Endothelial cell of umbilical vein (primary cell): ENCODE measurements around the gene PKD2L1. TPM values are rescaled to one million over a fixed set of nuclear protein-coding genes. Genes with fewer than 3 reads are reported as not detected.

Source experiments
- BruUV-seq: library from RNA; stranded (reverse); fragments of 400-500 nt; replicated peaks from 2 replicates; lab custom pipeline; 2021; lab: Mats Ljungman, UMichigan
- CTCF ChIA-PET: fragments of 300-600, 350-600 bp; sonication (Branson Sonifier 250); formaldehyde crosslinking; loops from one replicate; lab custom pipeline; 2021; ENCODE audit warnings: antibody characterized with exemption, inconsistent platforms; lab: Charles Lee
- POLR2A ChIA-PET: fragments of 300-600, 350-600 bp; sonication (Branson Sonifier 250); formaldehyde crosslinking; loops from one replicate; lab custom pipeline; 2021; ENCODE audit warnings: antibody characterized with exemption, inconsistent platforms; lab: Charles Lee
- DNase-seq: peaks from one replicate; pipeline ENCODE4 v3.0.0-alpha.2; 2011; ENCODE audit warnings: low read depth, low spot score
- FAIRE-seq: peaks from 2 replicates; lab custom pipeline; 2011; peaks lifted over from hg19 to GRCh38; lab: Jason Lieb, UNC
- H2AFZ ChIP-seq: 2 replicates; pipeline ENCODE4 v1.6.0; 2012; ENCODE audit warnings: low read depth, low read length, control low read depth, inconsistent platforms
- H3K27ac ChIP-seq: 2 replicates; pipeline ENCODE4 v1.5.1; 2011; ENCODE audit warnings: low read depth, mild to moderate bottlenecking, control low read depth, low read length, moderate library complexity; ENCODE audit not compliant: insufficient read depth
- H3K27me3 ChIP-seq, 2 experiments: 2 replicates each; pipeline versions ENCODE4 v1.6.0 to v1.6.1; 2011; ENCODE audit warnings: low read length in 2 of 2, mixed read lengths in 1 of 2; ENCODE audit not compliant: control insufficient read depth in 2 of 2, insufficient read depth in 2 of 2
- H3K36me3 ChIP-seq, 2 experiments: 2 replicates in 1 of 2; 3 replicates in 1 of 2; pipeline ENCODE4 v1.5.1; 2011; ENCODE audit warnings: low read length in 2 of 2, mild to moderate bottlenecking in 1 of 2, moderate library complexity in 1 of 2; ENCODE audit not compliant: control insufficient read depth in 2 of 2, insufficient read depth in 2 of 2; ENCODE audit errors: extremely low read depth in 1 of 2
- H3K4me1 ChIP-seq: 3 replicates; pipeline ENCODE4 v1.5.1; 2011; ENCODE audit warnings: mild to moderate bottlenecking, low read length; ENCODE audit not compliant: control insufficient read depth, insufficient read depth; ENCODE audit errors: extremely low read depth
- H3K4me2 ChIP-seq: 2 replicates; pipeline ENCODE4 v1.6.1; 2011; ENCODE audit warnings: low read length, control low read depth, mixed read lengths; ENCODE audit not compliant: insufficient read depth
- H3K4me3 ChIP-seq, 3 experiments: fragments of 200-600 bp in 1 of 3; sonication (generic), shearing (Covaris generic) in 1 of 3; replicated peaks in 1 of 3; 2 replicates each; pipeline ENCODE4 v1.5.1; 2011 to 2016; ENCODE audit warnings: control low read depth in 3 of 3, low read length in 3 of 3, mild to moderate bottlenecking in 2 of 3, inconsistent platforms in 1 of 3, low read depth in 1 of 3, moderate library complexity in 1 of 3; ENCODE audit not compliant: insufficient read depth in 1 of 3
- H3K79me2 ChIP-seq: 2 replicates; pipeline ENCODE4 v1.6.0; 2012; ENCODE audit warnings: low read length, inconsistent platforms; ENCODE audit not compliant: control insufficient read depth, insufficient read depth
- H3K9ac ChIP-seq: replicated peaks from 2 replicates; pipeline ENCODE3; 2011; ENCODE audit warnings: low read length, control low read depth; ENCODE audit not compliant: insufficient read depth; ENCODE audit errors: extremely low read depth
- H3K9me1 ChIP-seq: replicated peaks from 3 replicates; pipeline ENCODE4 v1.6.0; 2011; ENCODE audit warnings: mild to moderate bottlenecking, low read length; ENCODE audit not compliant: control insufficient read depth, insufficient read depth; ENCODE audit errors: extremely low read depth
- H3K9me3 ChIP-seq: replicated peaks from 2 replicates; pipeline ENCODE4 v1.5.1; 2012; ENCODE audit warnings: low read length, inconsistent platforms; ENCODE audit not compliant: control insufficient read depth, insufficient read depth
- H4K20me1 ChIP-seq: replicated peaks from 2 replicates; pipeline ENCODE3; 2011; ENCODE audit warnings: mild to moderate bottlenecking, low read length; ENCODE audit not compliant: control insufficient read depth, insufficient read depth; ENCODE audit errors: extremely low read depth
- FOS ChIP-seq: IDR thresholded peaks from 2 replicates; pipeline ENCODE4 v1.6.1; 2011; ENCODE audit warnings: mild to moderate bottlenecking, low read length, moderate library complexity, borderline replicate concordance; ENCODE audit not compliant: insufficient read depth
- POLR2A ChIP-seq: IDR thresholded peaks from 2 replicates; pipeline ENCODE4 v1.6.1; 2012; ENCODE audit warnings: low read depth, mild to moderate bottlenecking, control low read depth, low read length
- POLR2AphosphoS5 ChIP-seq: IDR thresholded peaks from 2 replicates; pipeline ENCODE4 v1.6.1; 2012; ENCODE audit warnings: low read depth, mild to moderate bottlenecking, control low read depth, low read length, moderate library complexity; ENCODE audit not compliant: insufficient read depth
- dilution Hi-C: fragments of 300-500 bp; cut with MboI; formaldehyde crosslinking; loops from one replicate; pipeline ENCODE4 v1.15.0; 2019; ENCODE audit warnings: low sequenced_read_pairs; ENCODE audit not compliant: extremely low pct_ligation_motif_present
- intact Hi-C: fragments of 100-400 bp; cut with micrococcal nuclease; formaldehyde crosslinking; loops from one replicate; pipeline ENCODE4 v1.10.0; 2022
- polyA plus RNA-seq, 4 experiments: library from polyadenylated mRNA; depleted of rRNA in 3 of 4; stranded (reverse) in 3 of 4; unstranded in 1 of 4; fragments of >200 nt; gene quantifications; 2 replicates each; pipeline versions ENCODE4 v1.2.1 to v1.2.3, GENCODE V29; 2011 to 2012; ENCODE audit warnings: missing spikeins in 1 of 4
- total RNA-seq: library from RNA; stranded (reverse); gene quantifications from 2 replicates; pipeline ENCODE4 v1.2.3, GENCODE V29; 2021
- TF ChIP-seq, protein P1 (sequence below), 2 donors: IDR thresholded peaks; 1 replicate in 1 of 2; 2 replicates in 1 of 2; pipeline ENCODE4 v1.5.1; 2011; ENCODE audit warnings: low read length in 2 of 2, mild to moderate bottlenecking in 2 of 2, moderate library complexity in 2 of 2, control low read depth in 1 of 2, inconsistent platforms in 1 of 2, low read depth in 1 of 2; ENCODE audit not compliant: insufficient read depth in 1 of 2; ENCODE audit errors: extremely low read depth in 1 of 2

PKD2L1 gene
- total and polyA plus RNA-seq, 2 donors (not counting 3 experiments of a cell fraction or from before 2014, with no cell fraction given) = not detected

DNA sequence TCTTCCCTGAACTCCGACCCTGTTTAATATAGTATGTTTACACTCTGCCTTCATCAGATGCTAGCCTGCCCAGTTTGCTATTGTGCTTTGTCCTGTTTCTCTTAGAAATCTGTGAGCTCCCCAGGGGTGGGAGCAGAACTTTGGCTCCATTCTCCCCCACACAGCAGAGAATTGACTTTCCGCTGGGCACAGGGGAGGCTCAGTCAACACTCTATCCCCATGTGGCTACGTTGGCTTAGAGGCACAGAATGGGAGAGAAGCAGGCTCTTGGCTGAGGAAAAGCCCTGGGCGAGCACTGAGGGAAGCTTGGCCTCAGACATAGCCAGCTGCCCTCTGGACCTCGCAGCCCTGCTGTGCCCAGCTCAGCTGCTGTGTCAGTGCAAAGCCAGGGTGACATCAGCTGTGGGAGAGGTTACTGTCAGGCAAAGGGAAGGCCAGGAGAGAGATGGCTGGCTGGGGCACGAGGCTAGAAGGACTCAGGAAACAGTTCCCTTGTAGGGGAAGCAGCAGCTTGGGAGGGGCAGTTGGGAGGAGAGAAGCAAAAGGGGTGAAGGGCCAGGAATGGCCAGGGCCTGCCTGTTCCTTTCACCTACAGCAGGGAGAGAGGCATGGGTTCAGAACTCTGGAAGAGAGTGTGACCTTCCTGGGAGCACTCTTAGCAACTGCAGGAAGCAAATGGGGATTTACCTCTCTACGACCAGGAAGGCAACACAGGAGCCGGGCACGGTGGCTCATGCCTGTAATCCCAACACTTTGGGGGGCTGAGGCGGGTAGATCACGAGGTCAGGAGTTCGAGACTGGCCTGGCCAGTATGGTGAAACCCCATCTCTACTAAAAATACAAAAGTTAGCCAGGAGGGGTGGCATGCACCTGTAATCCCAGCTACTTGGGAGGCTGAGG lies 11.2 kb upstream of the PKD2L1 start:
- TF ChIP-seq, protein P1, sequence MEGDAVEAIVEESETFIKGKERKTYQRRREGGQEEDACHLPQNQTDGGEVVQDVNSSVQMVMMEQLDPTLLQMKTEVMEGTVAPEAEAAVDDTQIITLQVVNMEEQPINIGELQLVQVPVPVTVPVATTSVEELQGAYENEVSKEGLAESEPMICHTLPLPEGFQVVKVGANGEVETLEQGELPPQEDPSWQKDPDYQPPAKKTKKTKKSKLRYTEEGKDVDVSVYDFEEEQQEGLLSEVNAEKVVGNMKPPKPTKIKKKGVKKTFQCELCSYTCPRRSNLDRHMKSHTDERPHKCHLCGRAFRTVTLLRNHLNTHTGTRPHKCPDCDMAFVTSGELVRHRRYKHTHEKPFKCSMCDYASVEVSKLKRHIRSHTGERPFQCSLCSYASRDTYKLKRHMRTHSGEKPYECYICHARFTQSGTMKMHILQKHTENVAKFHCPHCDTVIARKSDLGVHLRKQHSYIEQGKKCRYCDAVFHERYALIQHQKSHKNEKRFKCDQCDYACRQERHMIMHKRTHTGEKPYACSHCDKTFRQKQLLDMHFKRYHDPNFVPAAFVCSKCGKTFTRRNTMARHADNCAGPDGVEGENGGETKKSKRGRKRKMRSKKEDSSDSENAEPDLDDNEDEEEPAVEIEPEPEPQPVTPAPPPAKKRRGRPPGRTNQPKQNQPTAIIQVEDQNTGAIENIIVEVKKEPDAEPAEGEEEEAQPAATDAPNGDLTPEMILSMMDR (IDR thresholded peaks at IDR 0.05; ENCODE audit: extremely low read depth in 1 of 2, insufficient read depth in 1 of 2, low read depth in 1 of 2, low read length in 2 of 2) = no peak
- TF ChIP-seq POLR2A = no peak
- TF ChIP-seq POLR2AphosphoS5 = no peak
- TF ChIP-seq FOS = no peak
- H2AFZ ChIP-seq = no peak overlapping the region
- H3K27ac ChIP-seq = no peak overlapping the region
- BruUV-seq = no TSS peak
- intact Hi-C loops = no loop called here
- H3K9me3 ChIP-seq = no peaks in the 10 kb centered on the region
- no peaks in the 10 kb centered on the region for H3K36me3 ChIP-seq
- FAIRE-seq (no peak), DNase-seq (no peak)
- no peaks in the 10 kb centered on the region for H3K9me1 ChIP-seq
- peaks cover 8% of the 10 kb centered on the region for H3K4me1 ChIP-seq
- H3K9ac ChIP-seq = no peak overlapping the region
- CTCF ChIA-PET = interaction anchor here (0.8 to 7.0 kb wide), 6 partner anchors 11 to 177 kb away, joined by 3 to 110 read pairs (median 4); partner anchors contain the start of gene PKD2L1
- dilution Hi-C loops = no loop called here
- no peaks in the 10 kb centered on the region for H3K27me3 ChIP-seq
- no peaks in the 10 kb centered on the region for H4K20me1 ChIP-seq
- POLR2A ChIA-PET = no interaction called here
- no peak overlapping the region for H3K4me2 ChIP-seq
- no peak overlapping the region for H3K4me3 ChIP-seq
- H3K79me2 ChIP-seq = no peaks in the 10 kb centered on the region
